ENCODE measurements around the gene STK25.

STK25 gene

GRCh38 chr2:241516520-241516965, 8.2 kb upstream of the STK25 start:
- FAIRE-seq (no peak), DNase-seq (ENCODE audit: insufficient read length, low spot score) (no peak)
- TF ChIP-seq CTCF (IDR thresholded peaks at IDR 0.05; ENCODE audit: insufficient read depth, missing control alignments), result no peak

- no peak for TF ChIP-seq CTCF (IDR thresholded peaks at IDR 0.05; ENCODE audit: insufficient read depth, missing control alignments)
- FAIRE-seq (no peak), DNase-seq (ENCODE audit: insufficient read length, low spot score) (no peak)
Observed at GRCh38 chr2:241514986-241515737, 6.8 kb upstream of the STK25 start.

GRCh38 chr2:241514553-241514952, 6.2 kb upstream of the STK25 start:
- FAIRE-seq (no peak), DNase-seq (ENCODE audit: insufficient read length, low spot score) (no peak)
- no peak for TF ChIP-seq CTCF (IDR thresholded peaks at IDR 0.05; ENCODE audit: insufficient read depth, missing control alignments)

- FAIRE-seq, result no peak
- DNase-seq (ENCODE audit: insufficient read length, low spot score), result no peak
- no peak for TF ChIP-seq CTCF (IDR thresholded peaks at IDR 0.05; ENCODE audit: insufficient read depth, missing control alignments)
Observed at GRCh38 chr2:241511091-241511741, 2.8 kb upstream of the STK25 start.

GRCh38 chr2:241509155-241509784, 886 bp upstream of the STK25 start:
- FAIRE-seq (no peak), DNase-seq (ENCODE audit: insufficient read length, low spot score) (no peak)
- TF ChIP-seq CTCF (IDR thresholded peaks at IDR 0.05; ENCODE audit: insufficient read depth, missing control alignments), result no peak

GRCh38 chr2:241507430-241508239, 749 bp downstream of the STK25 start:
- DNase-seq (ENCODE audit: insufficient read length, low spot score) (peak; percentile 75), FAIRE-seq (no peak)
- TF ChIP-seq CTCF (IDR thresholded peaks at IDR 0.05; ENCODE audit: insufficient read depth, missing control alignments), result no peak

Measured in D721Med (cell line).